SK-N-DZ (cell line): Measurements from ENCODE around the gene ZNF619. TPM values are rescaled to one million over a fixed set of nuclear protein-coding genes. Genes with fewer than 3 reads are reported as not detected.
A peak's percentile ranks its signal among the peaks of the same experiment; 100 is the strongest.
"Not testable (repeated sequence)": the region's sequence is repeated elsewhere in the genome, so short reads cannot be mapped to it uniquely, and the experiment has no call there.

Experiments
- DNase-seq: peaks from one replicate; pipeline ENCODE4 v3.0.0-alpha.2; 2015; ENCODE audit warnings: low spot score
- polyA plus RNA-seq, 2 experiments: library from polyadenylated mRNA; depleted of rRNA; stranded (reverse); fragments of >200 nt; gene quantifications; 2 replicates each; pipeline ENCODE4 v1.2.3, GENCODE V29; 2014

ZNF619 gene
- polyA plus RNA-seq (2014; cell fraction: cytosol; rRNA removed) = 2.7 and 6.0 TPM in 2 replicates
- polyA plus RNA-seq (2014; cell fraction: nucleus; rRNA removed) = 1.5 and 2.5 TPM in 2 replicates

DNA sequence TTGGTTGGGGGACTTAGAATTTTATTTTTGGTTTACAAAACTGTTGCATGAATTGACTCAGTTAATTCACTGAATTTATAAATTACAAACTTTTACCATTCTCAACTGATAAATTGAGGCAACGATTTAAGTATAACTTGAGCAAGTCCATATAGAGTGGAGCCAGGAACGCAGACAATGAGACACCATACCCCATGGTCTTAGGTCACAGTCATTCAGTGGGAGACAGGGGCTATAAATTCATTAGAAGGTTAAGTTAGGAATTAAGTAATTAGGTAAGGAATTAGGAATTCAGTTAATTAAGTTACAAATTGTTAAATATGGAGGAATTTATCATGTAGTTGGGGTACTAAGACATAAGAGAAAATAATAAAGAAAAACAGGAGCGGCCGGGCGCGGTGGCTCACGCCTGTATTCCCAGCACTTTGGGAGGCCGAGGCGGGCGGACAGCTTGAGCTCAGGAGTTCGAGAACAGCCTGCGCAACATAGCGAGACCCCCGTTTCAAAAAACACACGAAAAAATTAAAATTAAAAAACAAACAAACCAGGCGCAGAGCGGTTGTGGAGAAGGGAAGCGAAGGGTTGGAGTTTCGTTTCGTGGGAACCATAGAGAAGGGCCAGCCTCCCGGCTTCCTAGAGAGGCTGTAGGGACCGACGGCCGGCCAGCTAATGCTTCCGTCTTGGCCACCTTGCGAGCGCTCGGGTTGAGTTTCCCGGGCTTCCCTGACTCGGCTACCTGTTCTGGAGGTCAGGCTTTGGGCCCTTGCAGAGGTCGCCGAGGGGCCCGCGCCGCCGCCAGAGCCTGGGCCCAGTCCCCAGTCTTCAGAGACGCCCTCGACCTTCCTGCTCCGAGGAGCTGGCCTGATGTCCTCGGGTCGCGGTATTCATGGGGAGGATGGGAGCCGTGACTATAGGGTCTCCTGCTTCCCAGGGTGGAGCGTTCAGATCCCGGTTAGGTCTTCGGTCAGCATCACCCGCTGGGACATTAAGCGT lies at the start of gene ZNF619:
Gene ZNF619, plus strand, starts transcription at position 645 of the 993 bp plus-strand sequence. CDS start 858 bp downstream, outside the sequence.
- peak; percentile 61 for DNase-seq

DNA sequence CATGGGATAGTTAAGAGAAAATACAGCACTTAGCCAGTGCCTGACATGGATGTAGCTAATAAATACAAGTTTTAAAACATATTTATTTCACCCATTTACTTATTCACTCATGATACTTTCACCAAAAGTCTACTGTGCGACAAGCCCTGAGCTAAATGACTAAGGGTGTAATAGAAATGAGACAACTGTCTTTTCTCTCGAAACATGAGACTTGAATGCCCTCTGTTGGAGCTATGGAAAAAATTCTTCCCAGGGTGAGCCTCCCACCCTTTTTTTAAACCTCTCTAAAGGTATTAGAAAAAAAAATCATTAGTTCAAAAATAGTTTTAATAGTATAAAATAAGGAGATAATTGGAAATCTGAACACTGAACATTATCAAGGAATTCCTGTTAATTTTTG lies 44.1 kb upstream of the ZNF619 start:
- DNase-seq = no peak

DNA sequence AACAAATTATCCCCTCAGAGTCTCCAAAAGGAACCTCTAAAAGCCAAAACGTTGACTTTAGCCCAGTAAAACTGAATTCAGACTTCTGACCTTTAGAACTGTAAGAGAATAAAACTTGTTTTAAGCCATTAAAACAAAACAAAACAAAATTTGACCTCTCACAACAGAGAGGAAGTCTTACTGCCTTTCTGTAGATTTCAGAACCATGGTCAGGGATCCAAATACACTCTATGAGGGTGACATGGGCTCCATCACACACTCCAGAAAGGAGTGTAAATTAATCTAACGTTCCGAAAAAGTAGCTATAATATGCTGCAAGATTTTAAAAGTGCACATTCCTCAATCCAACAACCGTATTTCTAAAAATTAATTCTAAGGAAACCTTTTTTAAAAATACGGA lies 39.0 kb upstream of the ZNF619 start:
- DNase-seq = no peak

DNA sequence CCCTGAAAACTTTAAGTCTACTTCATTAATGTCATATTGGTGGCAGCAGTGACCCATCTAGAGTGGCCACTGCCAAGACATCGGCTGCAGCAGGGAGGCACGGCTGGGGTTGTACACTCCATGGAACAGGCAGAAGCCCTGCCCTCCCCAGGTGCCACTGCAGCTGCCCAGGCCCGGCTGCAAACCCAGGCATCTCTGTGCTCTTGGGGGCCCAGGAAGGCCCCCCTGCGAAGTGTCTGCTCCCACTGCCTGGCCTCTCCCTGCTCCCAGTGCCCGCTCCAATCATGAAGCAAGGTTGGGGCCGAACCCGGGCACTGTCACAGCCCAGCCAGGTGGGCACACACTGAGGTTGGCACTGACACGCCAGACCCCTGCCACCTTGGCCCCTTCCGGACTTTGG lies 31.9 kb upstream of the ZNF619 start:
- no peak for DNase-seq

DNA sequence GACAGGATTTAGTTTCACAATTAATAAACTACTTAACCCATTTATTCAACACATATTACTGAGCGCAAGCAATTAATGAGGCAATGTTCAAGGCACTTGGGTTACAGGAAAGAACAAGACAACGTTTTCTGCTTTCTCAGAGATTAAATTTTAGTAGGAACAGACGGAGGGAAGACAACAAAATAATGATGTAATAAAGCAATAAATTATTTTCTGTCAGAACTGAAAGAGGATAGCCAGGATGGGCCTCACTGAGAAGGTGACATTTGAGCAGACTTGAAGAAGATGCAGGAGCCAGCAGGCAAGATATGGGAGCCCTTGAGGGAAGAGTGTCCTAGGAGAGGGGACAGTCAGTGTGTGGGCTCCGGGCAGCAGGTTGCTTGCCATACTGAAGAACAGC lies 31.0 kb upstream of the ZNF619 start:
- no peak for DNase-seq

DNA sequence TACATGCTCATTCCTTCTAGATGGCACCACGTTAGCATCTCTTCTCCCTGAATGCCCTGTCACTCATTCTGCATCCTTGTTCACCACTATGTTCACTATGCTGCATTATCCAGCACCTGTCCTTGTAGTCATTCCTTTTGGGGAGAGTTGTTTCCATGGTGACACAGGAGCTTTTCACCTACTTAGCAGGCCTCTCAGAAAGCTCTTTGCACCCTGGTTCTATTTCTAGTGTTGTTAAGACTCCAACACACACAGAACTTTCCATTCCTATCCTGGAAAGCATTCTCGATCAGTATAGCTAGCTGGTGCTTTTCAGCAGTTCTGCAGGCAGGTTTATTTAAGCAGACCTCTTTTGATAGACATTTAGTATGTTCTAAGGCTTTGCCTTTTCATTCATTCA lies 26.5 kb upstream of the ZNF619 start:
- DNase-seq = no peak

DNA sequence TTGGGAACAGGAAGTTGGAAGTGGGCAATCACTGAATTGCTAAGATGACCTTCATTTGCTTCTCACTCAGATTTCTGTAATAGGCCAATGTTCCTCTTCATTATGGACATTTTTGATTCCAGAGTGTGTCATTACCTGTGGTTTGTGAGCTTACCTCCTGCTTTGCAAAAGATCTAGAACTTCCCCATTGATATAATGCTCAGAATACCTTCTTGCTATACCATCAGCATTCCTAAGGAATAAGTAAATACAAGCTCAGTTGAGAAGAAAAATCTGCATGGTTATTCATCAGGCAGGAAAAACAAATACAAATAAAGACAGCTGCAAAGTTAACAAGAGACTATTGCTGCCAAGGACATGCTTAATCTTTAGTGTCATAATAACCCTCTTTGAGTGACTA lies 25.4 kb upstream of the ZNF619 start:
- DNase-seq = no peak

DNA sequence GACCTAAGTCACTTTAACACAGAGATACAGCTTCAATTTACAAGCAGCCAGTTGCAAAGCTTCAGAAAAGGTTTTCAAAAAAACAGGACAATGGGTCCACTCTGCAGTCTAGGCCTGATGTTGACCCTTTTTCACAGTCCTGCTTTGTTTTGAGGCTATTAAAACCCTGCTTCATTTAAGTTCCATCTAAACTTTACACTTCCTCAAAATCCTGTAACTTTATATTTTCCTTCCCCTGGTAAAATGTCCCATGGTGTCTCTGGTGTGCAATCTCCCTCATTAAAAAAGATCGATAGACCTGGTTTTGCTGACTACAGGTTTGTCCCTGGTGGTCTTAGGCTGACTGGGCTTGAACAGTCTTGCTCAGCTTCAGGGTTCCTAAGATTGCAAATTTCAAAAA lies 24.9 kb upstream of the ZNF619 start:
- no peak for DNase-seq

DNA sequence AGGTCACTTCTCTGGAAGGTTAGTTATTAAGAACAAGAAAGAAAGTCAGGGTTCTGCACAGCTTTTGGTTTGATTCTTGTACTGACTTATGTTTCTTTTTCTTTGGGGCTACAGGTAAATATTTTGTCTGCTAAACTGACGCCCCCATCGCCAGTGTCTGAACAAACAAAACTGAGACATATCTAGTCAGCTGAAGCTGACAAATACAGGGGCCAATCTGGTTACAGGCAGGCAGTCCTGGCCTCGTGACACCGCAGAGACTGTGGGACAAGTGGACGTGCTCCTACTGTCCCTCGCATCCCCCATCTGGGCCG lies 24.4 kb upstream of the ZNF619 start:
- no peak for DNase-seq

DNA sequence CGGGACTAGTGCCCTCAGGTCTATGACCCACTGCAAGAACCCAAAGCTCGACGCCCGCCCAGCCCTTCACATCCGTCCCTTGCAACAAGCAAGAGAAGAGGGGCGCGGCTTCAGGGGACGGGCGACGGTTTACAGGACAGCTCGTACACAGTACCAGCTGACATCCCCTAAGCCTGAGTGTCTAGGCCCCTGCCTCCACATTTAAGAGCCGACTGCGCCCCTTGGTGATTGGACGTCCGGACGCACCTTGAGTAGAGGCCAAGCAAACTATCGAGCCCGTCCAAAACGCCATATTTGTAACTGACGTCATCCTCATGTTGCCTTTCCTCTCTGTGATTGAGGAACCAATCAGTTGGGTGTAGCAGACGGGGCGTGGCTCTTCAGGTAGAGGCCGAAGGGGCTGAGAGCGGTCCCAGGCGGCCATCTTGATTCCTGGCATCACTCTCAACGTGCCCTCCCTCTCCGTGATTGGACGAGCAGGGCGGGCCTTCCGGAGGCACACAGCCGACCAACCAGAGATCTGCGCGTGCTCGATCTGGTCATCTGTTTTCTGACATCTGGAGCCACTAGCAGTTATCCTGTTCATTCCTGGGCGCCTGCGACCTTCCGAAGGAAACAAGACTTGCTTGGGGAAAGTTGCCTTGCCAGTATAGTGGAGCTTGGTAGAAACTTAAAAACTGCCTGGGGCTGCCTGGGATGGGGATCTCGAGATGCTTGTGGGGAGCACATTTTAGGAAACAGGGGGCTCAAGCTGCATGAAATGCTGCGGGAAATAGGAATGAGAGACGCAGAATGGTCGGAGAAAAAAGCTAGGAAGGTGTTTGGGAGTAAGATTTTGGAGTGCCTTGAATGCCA lies 23.8 kb upstream of the ZNF619 start:
- DNase-seq = peak; percentile 98

DNA sequence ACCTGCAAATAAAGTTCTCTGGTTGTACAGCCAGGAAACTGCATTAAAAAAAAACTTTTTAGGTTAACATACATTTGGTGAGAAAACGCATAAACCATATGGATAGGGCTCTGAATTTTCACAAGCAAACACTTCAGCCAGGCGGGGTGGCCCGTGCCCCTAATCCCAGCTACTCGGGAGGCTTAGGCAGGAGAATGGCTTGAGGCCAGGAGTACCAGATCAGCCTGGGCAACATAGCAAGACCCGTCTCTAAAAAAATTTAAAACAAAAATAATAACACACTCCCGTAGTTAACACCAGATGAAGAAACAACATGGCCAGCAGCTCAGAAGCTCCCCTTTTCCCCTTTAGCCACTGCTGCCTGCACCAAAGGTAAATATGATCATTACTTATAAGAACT lies 23.0 kb upstream of the ZNF619 start:
- no peak for DNase-seq

DNA sequence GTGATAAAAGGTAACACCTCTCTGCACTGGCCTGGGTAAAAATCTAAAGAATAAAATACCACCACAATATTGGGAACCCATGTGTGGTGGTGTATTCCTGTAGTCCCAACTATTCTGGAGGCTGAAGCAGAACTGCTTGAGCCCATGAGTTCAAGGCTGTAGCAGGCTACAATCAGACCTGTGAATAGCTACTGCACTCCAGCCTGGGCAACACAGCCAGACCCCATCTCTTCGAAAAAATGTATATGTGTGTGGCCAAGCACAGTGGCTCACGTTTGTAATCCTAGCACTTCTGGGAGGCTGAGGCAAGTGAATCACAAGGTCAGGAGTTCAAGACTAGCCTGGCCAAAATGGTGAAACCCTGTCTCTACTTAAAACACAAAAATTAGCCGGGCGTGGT lies 21.6 kb upstream of the ZNF619 start:
- no peak for DNase-seq

DNA sequence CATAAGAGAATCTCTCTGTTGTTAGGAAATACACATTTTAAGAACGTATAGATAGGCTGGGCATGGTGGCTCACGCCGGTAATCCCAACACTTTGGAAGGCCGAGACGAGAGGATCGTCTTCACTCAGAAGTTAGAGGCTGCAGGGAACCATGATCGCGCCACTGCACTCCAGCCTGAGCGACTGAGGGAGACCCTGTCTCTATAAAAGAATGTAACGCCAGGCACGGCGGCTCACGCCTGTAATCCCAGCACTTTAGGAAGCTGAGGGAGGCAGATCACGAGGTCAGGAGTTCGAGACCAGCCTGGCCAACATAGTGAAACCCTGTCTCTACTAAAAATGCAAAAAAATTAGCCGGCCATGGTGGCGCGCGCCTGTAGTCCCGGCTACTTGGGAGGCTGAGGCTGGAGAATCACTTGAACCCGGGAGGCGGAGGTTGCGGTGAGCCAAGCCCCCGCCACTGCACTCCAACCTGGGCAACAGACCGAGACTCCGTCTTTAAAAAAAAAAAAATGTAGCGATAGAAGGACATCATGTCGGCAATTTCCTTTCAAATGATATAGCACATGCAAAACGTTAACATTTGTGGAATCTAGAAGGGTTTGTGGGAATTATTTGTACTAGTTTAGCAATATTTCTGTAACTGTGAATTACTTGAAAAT lies 20.5 kb upstream of the ZNF619 start:
- no peak for DNase-seq

DNA sequence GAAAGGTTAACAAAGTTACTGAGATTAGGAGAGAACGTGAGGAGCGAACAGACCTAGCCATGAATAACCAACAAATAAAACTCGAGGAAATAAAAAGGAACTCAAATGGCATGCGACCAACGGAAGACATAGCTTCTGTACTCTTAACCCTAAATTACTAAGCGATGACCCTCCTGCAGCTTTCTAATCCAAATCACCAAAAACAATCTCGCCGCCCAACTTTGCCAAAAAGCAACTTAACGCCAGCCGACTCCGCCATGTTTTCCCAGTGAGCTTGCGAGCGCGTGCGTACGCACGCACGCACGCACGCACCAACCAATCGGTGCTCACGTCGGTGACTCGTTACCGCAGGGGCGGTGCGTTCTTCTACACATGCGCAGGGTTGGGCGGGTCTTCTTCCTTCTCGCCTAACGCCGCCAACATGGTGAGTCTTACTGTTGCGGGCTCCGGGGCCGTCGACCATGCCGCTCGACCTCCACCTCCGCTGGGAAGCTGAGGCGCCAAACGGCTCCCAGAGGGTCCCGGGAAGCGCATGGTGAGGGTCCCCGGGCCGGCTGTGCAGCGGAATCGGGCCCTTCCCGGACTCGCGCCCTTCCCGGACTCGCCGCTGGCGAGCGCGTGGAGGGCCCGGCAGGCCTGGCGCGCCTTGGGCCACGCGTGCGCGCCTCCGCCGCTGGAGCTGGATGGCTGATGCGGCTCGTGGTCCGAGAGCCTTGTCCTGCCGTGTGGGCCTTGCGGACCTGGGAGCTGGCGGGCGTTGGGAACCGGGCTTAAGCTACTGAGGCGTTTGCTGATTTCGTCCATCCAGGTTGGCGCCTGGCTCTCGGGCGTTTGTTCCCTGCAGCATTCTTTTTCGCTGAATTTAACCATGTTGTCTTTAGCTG lies 19.7 kb upstream of the ZNF619 start, which contains the start of gene RPL14:
Gene RPL14, plus strand, starts transcription at position 400 of the 884 bp plus-strand sequence. Its CDS starts 133 bp downstream, at position 533.
- DNase-seq = peak; percentile 92

DNA sequence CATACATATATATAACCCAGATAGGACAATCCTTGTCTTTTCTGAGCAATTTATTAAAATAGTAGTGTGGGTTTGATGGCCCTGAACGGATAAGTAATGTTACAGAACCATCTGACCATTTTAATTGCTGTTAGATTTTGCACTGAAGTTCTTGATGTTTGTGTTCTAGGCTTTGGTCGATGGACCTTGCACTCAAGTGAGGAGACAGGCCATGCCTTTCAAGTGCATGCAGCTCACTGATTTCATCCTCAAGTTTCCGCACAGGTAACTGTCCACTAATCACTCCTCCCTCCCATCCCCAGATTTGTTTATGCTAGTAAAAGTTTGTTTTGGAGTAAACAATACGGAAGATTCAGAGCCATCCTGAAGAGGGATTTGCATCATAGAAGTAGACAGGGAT lies 18.4 kb upstream of the ZNF619 start:
- DNase-seq = no peak

DNA sequence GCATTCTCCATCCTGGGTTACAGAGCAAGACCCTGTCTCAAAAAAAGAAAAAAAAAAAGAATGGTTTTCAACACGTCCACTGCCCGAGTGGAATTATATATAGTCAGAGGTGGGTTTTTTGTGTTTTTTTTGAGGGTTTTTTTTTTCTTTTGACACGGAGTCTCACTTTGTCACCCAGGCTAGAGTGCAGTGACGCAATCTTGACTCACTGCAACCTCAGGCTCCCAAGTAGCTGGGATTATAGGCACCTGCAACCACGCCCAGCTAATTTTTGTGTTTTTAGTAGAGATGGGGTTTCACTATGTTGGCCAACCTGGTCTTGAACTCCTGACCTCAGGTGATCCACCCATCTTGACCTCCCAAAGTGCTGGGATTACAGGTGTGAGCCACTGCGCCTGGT lies 16.4 kb upstream of the ZNF619 start:
- DNase-seq = not testable (repeated sequence)

DNA sequence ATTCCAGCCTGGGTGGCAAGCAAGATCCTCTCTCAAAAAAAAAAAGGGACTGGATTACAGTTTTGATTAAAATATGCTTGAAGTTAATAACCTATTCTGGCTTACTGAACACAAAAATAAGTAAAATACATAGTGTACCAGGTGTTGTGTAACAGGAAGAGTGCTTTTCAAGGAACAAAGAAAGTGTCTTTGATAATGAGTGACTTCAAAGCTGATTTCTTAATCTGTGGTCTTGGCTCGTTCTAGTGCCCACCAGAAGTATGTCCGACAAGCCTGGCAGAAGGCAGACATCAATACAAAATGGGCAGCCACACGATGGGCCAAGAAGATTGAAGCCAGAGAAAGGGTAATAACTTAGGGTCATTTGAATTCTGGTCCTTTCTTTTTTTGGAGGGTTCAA lies 15.8 kb upstream of the ZNF619 start:
- no peak for DNase-seq

DNA sequence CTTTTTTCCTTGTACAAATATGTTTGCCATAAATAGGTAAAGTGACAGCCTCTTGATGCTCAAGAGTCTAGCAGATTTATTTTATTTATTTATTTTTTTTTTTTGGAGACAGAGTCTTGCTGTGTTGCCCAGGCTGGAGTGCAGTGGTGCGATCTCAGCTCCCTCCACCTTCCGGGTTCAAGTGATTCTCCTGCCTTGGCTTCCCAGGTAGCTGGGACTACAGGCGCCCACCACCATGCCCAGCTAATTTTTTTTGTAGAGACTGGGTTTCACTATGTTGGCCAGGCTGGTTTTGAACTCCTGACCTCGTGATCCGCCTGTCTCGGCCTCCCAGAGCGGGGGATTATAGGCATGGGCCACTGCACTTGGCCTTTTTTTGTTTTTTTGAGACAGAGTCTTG lies 14.1 kb upstream of the ZNF619 start:
- DNase-seq = not testable (repeated sequence)

DNA sequence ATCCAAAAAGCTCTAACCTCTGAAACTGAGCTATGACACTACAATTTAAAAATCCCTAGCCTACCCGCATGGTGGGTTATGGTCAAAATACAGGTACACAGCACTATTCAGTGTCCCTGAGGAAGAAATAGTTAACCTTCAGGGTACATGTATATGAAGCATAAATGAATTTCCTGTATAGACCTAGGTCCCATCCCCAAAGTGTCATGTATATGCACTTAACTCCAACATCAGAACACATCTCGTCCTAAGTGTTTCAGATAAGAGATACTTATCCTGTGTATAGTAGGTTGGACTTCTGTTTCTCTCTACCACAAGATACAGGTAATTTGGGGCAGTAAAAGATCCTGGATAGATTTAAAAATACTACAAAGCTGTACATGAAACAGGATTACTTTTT lies 13.3 kb upstream of the ZNF619 start:
- DNase-seq = no peak

DNA sequence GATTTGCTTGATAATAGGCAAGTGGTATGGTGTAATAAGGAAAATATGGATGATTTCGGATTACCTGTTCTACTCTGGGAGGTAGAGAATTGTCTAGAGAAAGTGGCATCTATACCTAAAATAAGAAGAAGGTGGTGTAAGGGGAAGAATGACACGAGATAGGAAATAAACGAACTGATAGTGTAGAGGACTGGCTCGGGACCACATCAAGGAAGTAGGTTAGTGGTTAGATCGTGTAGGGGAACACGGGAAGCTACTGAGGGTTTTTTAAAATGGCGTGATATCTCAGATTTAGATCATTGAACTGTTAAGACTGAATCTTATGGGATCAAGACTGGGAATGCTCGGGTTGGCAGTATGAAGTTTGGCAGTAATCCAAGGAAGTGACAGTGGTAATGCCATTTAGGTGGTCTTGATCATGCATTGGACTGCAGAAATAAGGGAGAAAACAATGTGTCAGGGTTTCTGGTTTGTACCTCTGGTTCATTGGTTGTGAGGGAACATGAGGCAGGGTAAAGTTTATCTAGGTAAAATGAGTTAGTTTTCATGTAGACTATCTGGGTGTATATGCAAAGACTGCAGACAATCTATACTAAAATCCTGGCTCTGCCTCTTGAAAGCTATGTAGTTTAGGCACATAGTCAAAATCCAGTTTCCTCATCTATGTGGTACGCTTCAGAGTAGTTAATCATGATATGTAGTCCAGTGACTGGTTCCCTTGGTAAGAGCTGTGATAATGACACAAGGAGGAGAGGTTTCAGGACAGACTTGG lies 12.4 kb upstream of the ZNF619 start:
- no peak for DNase-seq
